HG03196 (cell line): ENCODE measurements around the gene SUN5.
"Not testable (repeated sequence)": the region's sequence is repeated elsewhere in the genome, so short reads cannot be mapped to it uniquely, and the experiment has no call there.

Experiments
- ATAC-seq: cut with Tn5 transposase; IDR thresholded peaks from one replicate; pipeline ENCODE4 v1.9.1; 2021; ENCODE audit not compliant: unreplicated experiment

Gene SUN5, protein sequence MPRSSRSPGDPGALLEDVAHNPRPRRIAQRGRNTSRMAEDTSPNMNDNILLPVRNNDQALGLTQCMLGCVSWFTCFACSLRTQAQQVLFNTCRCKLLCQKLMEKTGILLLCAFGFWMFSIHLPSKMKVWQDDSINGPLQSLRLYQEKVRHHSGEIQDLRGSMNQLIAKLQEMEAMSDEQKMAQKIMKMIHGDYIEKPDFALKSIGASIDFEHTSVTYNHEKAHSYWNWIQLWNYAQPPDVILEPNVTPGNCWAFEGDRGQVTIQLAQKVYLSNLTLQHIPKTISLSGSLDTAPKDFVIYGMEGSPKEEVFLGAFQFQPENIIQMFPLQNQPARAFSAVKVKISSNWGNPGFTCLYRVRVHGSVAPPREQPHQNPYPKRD

DNA sequence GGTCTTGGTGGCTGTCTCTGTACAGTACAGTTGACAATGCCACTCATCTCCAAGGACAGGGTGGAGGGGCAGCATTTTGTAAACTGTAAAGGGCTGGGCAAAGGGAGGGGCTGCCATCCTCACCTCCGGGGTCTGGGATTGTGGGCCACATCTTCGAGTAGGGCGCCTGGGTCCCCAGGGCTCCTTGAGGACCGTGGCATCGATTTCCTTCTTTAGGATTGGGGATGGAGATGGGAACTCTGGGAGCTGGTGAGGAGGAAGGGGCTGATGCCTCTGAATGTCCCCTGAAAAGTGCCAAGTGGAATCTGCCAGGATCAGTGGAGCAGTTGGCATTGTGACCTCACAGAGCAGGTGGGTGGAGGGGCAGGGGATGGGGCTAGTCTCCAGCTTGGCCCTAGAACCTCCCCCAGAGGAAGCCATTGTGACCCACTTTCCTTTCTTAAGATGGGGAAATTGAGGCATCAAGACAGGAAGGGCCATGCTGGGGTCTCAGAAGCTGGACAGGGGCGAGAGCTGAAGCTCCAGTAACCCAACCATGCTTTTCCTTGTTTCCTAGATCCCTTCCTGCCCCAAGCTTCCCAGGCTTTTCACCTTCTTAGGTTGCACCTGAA lies at the start of gene SUN5:
TSS of gene SUN5 (minus strand) at position 293 of the 611 bp plus-strand sequence. CDS start at position 200, 93 bp downstream.
- no peak for ATAC-seq

DNA sequence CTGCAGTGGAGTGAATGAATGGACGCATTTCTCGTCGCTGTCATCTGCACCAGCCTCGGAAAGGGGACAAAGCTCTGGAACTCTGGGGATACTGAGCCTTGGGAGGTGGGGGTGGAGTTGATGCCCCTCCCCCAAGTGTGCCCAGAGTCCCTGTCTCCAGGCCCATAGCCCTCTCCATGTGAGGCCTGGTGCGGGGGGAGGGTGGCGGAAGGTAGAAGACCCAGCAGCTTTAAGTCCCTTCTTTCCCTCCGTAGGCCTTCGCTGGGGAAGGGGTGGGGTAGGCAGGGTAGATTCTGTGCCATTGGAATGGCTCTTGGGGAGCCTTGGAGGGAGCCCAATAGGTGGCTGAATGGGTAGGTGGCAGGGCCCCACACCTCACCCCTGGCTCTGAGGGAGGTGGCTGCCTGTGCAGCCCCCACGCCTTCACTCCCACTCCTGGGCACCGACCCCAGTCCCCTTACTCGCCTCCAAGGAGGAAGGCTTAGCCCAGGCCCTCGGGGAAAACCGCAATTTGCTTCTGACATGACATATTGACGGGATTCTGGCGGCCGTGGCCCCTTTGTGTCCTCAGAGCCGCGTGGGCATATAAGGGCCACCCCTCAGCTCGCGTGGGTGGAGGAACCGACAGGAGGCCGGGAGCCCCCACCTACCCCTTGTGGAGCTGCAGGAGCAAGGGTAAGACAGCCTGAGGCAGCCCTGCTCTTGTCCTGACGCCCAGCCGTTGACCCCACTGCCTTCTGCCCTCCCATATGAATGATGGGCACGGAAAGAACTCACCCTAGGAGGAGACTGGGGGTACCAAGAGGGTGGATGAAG lies 49.3 kb upstream of the SUN5 start, which contains the start of gene BPIFB3:
TSS of gene BPIFB3 (plus strand) at position 613 of the 816 bp plus-strand sequence. CDS start 1,533 bp downstream, outside the sequence.
- ATAC-seq = no peak

DNA sequence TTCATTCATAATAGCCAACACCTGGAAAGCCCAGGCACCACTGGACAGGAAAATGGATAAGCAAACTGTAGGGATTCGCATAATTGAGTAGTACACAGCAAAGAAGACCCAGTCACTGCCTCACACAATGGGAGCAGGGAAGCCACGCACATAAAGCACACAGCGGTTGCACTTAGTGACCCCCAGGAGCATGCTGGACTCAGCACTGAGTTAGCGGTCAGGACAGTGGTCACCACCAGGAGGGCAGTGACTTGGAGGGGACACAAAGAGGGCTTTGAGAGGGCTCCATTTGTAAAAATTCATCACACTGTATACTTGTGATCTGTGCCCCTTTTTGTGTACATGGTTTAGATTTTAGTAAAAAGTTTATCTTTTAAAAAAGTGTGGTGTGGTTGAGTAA lies 47.1 kb upstream of the SUN5 start:
- no peak for ATAC-seq

- ATAC-seq = no peak
Measured at GRCh38 chr20:33046412-33046811, 42.2 kb upstream of the SUN5 start.

DNA sequence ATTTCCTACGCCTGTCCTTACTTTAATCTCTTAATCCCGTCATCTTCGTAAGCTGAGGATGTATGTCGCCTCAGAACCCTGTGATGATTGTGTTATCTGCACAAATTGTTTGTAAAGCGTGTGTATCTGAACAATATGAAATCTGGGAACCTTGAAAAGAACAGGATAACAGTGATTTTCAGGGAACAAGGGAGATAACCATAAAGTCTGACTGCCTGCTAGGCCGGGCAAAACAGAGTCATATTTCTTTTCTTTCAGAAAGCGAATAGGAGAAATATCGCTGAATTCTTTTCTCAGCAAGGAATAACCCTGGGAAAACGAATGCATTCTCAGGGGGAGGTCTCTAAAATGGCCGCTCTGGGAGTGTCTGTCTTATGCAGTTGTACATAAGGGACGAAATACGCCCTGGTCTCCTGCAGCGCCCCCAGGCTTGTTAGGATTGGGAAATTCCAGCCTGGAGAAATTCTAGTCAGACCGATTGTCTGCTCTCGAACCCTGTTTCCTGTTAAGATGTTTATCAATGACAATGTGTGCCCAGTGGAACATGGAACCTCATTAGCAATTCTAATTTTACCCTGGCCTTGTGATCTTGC lies 41.0 kb upstream of the SUN5 start:
- not testable (repeated sequence) for ATAC-seq

DNA sequence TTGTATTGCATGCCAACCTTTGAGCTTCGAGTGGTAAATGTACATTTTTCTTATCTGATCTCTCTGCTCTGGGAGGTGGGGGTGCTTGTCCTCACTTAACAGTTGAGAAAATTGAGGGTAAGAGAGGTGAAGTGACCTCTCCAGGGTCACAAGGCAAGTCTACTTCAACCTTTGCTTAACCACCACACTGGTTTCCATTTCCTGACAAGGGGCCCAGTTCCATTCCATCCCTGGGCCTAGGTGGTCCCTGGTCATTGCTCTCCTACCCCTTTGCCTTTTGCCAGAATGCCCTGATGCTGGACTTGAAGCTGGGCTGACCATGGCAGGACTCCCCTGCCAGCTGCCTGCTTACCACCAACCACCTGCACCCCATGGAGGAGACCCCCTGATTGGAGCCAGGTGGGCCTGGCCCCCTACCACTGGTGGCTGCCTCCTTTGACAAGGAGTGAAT lies 39.5 kb upstream of the SUN5 start:
- ATAC-seq = no peak

DNA sequence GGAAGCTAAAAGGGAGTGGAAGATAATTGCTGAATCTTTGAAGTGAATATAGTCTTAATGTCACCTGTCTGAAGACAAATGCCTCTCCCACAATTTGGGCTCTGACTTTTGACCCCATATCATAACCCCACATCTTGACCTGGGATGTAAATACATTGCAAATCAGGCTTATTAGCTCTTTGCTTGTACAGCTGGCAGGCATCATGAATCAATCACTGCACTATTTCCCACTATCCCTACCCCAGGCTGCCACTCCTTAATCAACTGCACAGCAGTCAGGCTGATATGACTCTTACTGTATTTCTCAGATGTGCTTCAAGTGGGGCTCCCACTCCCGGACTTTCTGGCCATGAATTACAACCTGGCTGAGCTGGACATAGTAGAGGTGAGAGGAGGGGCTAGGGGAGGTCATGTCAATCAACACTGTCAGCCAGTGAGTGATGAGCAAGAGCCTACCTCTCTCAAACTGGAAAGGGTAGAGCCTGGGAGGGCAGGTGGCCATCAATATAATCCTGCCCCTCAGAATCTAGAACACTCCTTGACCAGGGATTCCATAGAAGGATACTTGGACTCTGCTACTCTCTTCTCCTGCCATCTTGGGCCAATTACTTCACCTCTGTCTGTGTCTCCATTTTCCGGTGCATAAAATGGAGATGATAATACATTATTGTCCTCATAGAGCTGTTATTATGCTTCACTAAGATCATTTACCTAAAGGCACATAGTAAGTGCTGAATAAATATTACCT lies 38.9 kb upstream of the SUN5 start:
- ATAC-seq = no peak

GRCh38 chr20:33042430-33042829 lies 38.2 kb upstream of the SUN5 start:
- ATAC-seq = no peak

DNA sequence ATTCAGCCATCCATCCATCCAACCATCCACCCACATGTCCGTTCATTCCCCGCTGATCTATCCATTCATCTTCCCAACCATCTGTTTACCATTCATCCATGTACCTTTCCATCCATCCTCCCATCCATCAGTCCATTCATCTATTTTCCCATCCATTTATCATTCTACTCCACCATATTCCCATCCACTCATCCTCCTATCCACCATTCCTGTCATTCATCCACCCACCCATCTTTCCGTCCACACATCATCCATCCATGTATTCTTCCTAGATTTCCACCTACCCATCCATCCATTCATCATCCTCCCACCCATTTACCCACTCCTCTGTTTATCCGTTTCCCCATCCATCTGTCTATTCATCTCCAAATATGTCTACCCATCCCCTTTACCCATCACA lies 34.0 kb upstream of the SUN5 start:
- ATAC-seq = no peak

DNA sequence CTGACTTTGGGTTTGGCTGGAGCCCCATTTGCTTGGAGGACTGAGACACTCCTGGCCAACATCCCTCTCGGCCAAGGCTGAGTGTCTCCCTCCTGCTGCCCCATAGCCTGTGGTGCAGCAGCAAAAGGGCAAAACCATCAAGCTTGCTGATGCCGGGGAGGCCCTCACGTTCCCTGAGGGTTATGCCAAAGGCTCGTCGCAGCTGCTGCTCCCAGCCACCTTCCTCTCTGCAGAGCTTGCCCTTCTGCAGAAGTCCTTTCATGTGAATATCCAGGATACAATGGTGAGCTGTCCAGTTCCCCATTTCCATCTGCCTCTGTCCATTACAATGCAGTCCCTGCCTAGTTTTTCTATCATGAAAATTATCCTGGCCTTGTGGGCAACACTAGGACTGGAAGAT lies 33.2 kb upstream of the SUN5 start:
- ATAC-seq = no peak

DNA sequence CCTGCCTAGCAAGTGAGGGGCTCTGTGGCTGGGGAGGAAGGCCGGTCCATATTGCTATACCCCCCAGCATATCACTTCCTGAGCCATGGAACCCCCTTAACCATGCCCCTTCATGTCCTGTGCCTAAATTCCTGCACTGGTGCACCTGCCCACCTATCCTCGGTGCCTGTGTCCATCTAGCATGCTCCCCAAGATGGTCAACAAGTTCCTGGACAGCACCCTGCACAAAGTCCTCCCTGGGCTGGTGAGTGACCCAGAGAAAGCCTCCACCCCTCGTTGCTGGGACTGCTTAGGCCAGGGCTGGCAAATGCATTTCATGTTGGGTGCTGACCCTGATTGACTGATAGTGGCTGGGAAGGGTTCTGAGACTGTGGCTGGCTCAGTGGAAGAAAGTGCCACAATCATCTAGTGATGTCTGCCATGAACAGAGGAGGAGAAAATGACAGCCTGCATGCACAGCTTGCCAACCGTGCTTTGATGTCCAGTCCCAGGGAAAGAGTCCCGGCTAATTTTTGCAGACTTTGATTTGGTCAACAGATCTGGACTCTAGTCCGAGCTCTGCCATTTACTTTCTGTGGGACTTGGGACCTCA lies 30.8 kb upstream of the SUN5 start:
- no peak for ATAC-seq

- ATAC-seq = no peak
Measured at GRCh38 chr20:33034115-33034514, 29.9 kb upstream of the SUN5 start.

- no peak for ATAC-seq
Measured at GRCh38 chr20:33033381-33033780, 29.1 kb upstream of the SUN5 start.

DNA sequence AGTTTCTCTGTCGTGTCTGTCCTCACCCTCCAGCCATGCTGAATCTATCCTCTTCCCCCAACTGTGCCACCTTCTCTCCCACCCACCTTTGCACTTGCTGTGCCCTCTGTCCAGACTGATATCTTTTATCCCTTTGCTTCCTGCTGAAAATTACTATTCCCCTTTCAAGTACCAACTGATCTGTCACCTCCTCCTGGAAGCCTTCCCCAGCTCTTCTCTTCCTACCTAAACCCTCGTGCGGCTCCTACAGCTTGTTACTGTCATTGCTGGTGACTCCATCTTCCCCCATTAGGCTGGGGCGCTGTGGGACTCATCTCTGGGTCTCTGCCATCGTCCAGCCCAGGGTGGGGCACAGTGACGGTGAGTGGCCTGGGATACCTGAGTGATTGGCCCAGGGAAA lies 28.3 kb upstream of the SUN5 start:
- ATAC-seq = no peak

GRCh38 chr20:33031531-33031930 lies 27.3 kb upstream of the SUN5 start, which contains the start of gene BPIFB6:
BPIFB6 (plus strand) TSS chr20:33031648; CDS start chr20:33031648, 0 bp downstream.
- no peak for ATAC-seq

DNA sequence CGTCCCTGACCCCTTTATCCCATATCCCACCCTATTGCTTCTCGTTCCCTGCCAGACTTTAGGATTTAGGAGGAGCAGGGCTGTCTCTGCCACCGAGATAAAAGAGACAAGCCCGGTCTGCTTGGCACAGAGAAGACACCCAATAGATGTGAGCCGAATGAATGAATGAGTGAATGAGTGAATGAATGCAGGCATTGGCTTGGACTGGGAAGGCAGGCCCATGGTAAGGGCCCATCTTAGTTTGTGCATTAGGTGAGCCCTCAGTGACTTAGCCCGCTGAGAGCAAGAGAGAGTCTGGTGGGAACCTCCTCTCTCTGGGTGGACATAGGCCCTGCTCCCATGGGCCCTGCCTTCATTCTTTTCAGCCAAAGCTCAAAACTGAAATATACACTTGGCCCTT lies 26.3 kb upstream of the SUN5 start:
- no peak for ATAC-seq

GRCh38 chr20:33030076-33030475 lies 25.8 kb upstream of the SUN5 start:
- no peak for ATAC-seq

GRCh38 chr20:33028875-33029274 lies 24.6 kb upstream of the SUN5 start:
- no peak for ATAC-seq

- ATAC-seq = no peak
Measured at GRCh38 chr20:33027769-33028751, 23.8 kb upstream of the SUN5 start.
